Measurements from ENCODE around the gene TMEM270.

Gene TMEM270

GRCh38 chr7:73828107-73828803 is 32.7 kb upstream of the TMEM270 start:
- Histone ChIP-seq H3K4me3 (no peak overlapping the region), H3K27me3 (peaks cover 0 to 14% of the 10 kb centered on the region in 2 donors), H3K36me3 (no peaks in the 10 kb centered on the region), H3K9me3 (no peaks in the 10 kb centered on the region), H3K27ac (no peak overlapping the region), H3K4me1 (peaks cover 0 to 33% (median 13%) of the 10 kb centered on the region in 4 donors)
- DNase-seq, result no peak
- intact Hi-C loops (cut with DNase I; ENCODE audit: low total_unique reads), result no loop called here
- TF ChIP-seq CTCF (IDR thresholded peaks at IDR 0.05), result no peak

- Histone ChIP-seq H3K27me3 (peaks cover 0 to 20% of the 10 kb centered on the region in 2 donors), H3K27ac (no peak overlapping the region), H3K4me1 (peaks cover 0 to 33% (median 13%) of the 10 kb centered on the region in 4 donors), H3K4me3 (no peak overlapping the region), H3K36me3 (no peaks in the 10 kb centered on the region), H3K9me3 (no peaks in the 10 kb centered on the region)
- intact Hi-C loops (cut with DNase I; ENCODE audit: low total_unique reads), result no loop called here
- TF ChIP-seq CTCF (IDR thresholded peaks at IDR 0.05), result no peak
- no peak for DNase-seq
Observed at GRCh38 chr7:73828972-73829371, 32.0 kb upstream of the TMEM270 start.

GRCh38 chr7:73829505-73829904 is 31.5 kb upstream of the TMEM270 start:
- Histone ChIP-seq H3K27me3 (peaks cover 0 to 21% of the 10 kb centered on the region in 2 donors), H3K27ac (no peak overlapping the region), H3K4me3 (no peak overlapping the region), H3K36me3 (no peaks in the 10 kb centered on the region), H3K9me3 (no peaks in the 10 kb centered on the region), H3K4me1 (peaks cover 0 to 33% (median 13%) of the 10 kb centered on the region in 4 donors)
- no peak for DNase-seq
- intact Hi-C loops (cut with DNase I; ENCODE audit: low total_unique reads), result no loop called here
- no peak for TF ChIP-seq CTCF (IDR thresholded peaks at IDR 0.05)

DNA sequence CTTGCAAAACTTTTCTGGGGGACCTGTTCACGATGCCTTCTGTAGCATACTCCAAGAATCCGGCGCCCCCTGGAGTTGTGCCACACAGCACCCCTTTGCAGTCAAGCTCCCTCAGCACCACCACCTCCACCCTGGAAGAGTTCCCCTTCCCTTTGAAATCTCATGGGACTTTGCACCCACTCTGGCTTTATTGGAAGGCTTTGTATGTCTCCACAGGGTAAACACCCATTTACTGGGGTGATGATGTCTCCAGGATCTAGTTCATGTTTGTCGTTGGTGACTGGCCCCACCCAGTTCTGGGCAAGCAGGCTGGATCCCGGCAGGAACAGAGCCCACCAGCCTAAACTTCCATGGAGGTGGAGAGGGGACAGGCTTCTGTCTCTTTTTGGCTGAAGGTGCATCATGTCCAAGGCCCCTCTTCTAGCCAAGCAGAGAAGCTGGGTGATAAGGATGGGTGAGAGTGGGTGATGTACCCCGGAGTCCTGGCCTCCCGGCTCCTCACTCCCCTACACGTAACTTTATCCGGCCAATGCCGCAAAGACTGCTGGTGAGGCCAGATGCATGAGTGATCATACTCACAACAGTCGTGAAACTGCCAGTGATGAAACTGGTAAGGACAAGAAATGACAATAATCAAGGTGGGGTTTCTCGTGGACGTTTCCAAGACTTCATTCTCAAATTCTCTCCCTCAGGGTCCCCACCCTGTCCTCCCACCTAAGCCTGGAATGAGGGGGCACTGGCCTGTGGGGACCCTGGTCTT is 30.9 kb upstream of the TMEM270 start:
- Histone ChIP-seq H3K4me3 (no peak overlapping the region), H3K27ac (no peak overlapping the region), H3K27me3 (peaks cover 0 to 21% of the 10 kb centered on the region in 2 donors), H3K9me3 (no peaks in the 10 kb centered on the region), H3K36me3 (no peaks in the 10 kb centered on the region), H3K4me1 (peaks cover 0 to 30% (median 13%) of the 10 kb centered on the region in 4 donors)
- DNase-seq, result no peak
- intact Hi-C loops (cut with DNase I; ENCODE audit: low total_unique reads), result no loop called here
- no peak for TF ChIP-seq CTCF (IDR thresholded peaks at IDR 0.05)

DNA sequence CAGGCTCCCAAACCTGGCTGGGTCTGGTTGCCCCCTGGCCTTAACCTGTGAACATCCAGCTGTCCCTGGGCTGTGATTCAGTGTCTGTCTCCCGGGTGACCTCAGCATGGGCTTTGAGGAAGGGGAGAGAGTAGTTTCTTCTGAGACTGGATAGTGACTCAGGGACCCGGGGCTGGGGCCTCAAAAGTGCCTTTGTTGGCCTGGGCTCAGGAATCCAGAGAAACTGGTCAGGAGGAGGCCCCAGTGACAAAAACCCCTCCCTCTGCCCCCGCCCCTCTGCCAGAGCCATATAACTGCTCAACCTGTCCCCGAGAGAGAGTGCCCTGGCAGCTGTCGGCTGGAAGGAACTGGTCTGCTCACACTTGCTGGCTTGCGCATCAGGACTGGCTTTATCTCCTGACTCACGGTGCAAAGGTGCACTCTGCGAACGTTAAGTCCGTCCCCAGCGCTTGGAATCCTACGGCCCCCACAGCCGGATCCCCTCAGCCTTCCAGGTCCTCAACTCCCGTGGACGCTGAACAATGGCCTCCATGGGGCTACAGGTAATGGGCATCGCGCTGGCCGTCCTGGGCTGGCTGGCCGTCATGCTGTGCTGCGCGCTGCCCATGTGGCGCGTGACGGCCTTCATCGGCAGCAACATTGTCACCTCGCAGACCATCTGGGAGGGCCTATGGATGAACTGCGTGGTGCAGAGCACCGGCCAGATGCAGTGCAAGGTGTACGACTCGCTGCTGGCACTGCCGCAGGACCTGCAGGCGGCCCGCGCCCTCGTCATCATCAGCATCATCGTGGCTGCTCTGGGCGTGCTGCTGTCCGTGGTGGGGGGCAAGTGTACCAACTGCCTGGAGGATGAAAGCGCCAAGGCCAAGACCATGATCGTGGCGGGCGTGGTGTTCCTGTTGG is 30.0 kb upstream of the TMEM270 start, which contains the start of gene CLDN4:
CLDN4 (plus strand) TSS at position 316 of the 903 bp plus-strand sequence; CDS start at position 522, 206 bp downstream.
- intact Hi-C loops (cut with DNase I; ENCODE audit: low total_unique reads), result no loop called here
- no peak for DNase-seq
- Histone ChIP-seq H3K27ac (no peak within 1 kb of the TSS), H3K4me3 (no peak within 1 kb of the TSS), H3K4me1 (peaks cover 0 to 29% (median 13%) of the 10 kb centered on the region in 4 donors), H3K36me3 (no peaks in the 10 kb centered on the region), H3K9me3 (no peaks in the 10 kb centered on the region), H3K27me3 (peaks cover 0 to 21% of the 10 kb centered on the region in 2 donors)
- no peak for TF ChIP-seq CTCF (IDR thresholded peaks at IDR 0.05)
